CD8-positive, alpha-beta memory T cell (primary cell): ENCODE results near the gene MMP24OS. TPM values are rescaled to one million over a fixed set of nuclear protein-coding genes. Genes with fewer than 3 reads are reported as not detected.

Source experiments
- CTCF ChIA-PET: fragments of 350-600 bp; sonication (Branson Sonifier 250); formaldehyde crosslinking; loops from one replicate; lab custom pipeline; 2021; ENCODE audit warnings: antibody characterized with exemption; lab: Charles Lee
- POLR2A ChIA-PET: fragments of 350-600 bp; sonication (Branson Sonifier 250); formaldehyde crosslinking; loops from one replicate; lab custom pipeline; 2021; ENCODE audit warnings: antibody characterized with exemption; lab: Charles Lee
- DNase-seq, 5 donors: peaks; one replicate each; pipeline versions ENCODE4 v3.0.0 to v3.0.0-alpha.2; 2020 to 2022; ENCODE audit warnings: mixed read lengths in 1 of 5
- H3K27ac ChIP-seq: one replicate; pipeline ENCODE4 v1.7.0; 2013; ENCODE audit warnings: low read depth, mild to moderate bottlenecking, low read length, moderate library complexity
- H3K27me3 ChIP-seq: 2 replicates; pipeline ENCODE4 v1.7.0; 2013; ENCODE audit warnings: low read length, mild to moderate bottlenecking; ENCODE audit not compliant: insufficient read depth, poor library complexity, severe bottlenecking
- H3K36me3 ChIP-seq: 2 replicates; pipeline ENCODE4 v1.7.0; 2013; ENCODE audit warnings: mild to moderate bottlenecking, low read length, moderate library complexity; ENCODE audit not compliant: insufficient read depth
- H3K4me1 ChIP-seq: 2 replicates; pipeline ENCODE4 v1.7.0; 2013; ENCODE audit warnings: mild to moderate bottlenecking, low read length, moderate library complexity; ENCODE audit not compliant: insufficient read depth
- H3K4me3 ChIP-seq: 2 replicates; pipeline ENCODE4 v1.7.0; 2013; ENCODE audit warnings: mild to moderate bottlenecking, low read length
- H3K9me3 ChIP-seq: 2 replicates; pipeline ENCODE4 v1.7.0; 2013; ENCODE audit warnings: mild to moderate bottlenecking, low read length
- H3K27ac Mint-ChIP-seq, 8 donors: one replicate each; pipeline ENCODE4 v1.8.0; 2020 to 2021; ENCODE audit warnings: mixed read lengths in 8 of 8, mild to moderate bottlenecking in 6 of 8, inconsistent platforms in 3 of 8, moderate library complexity in 3 of 8
- H3K27me3 Mint-ChIP-seq, 2 donors: one replicate each; pipeline ENCODE4 v1.8.0; 2020 to 2021; ENCODE audit warnings: mixed read lengths in 2 of 2, mild to moderate bottlenecking in 1 of 2, moderate library complexity in 1 of 2
- H3K36me3 Mint-ChIP-seq, 3 donors: one replicate each; pipeline ENCODE4 v1.8.0; 2020 to 2021; ENCODE audit warnings: mixed read lengths in 3 of 3, inconsistent platforms in 1 of 3, mild to moderate bottlenecking in 1 of 3
- H3K4me1 Mint-ChIP-seq, 3 donors: one replicate each; pipeline ENCODE4 v1.8.0; 2020 to 2021; ENCODE audit warnings: mixed read lengths in 3 of 3, inconsistent platforms in 1 of 3, mild to moderate bottlenecking in 1 of 3
- H3K4me3 Mint-ChIP-seq, 7 donors: one replicate each; pipeline ENCODE4 v1.8.0; 2020 to 2021; ENCODE audit warnings: mixed read lengths in 7 of 7, mild to moderate bottlenecking in 6 of 7, moderate library complexity in 4 of 7, inconsistent platforms in 2 of 7
- H3K9me3 Mint-ChIP-seq, 5 donors: one replicate each; pipeline ENCODE4 v1.8.0; 2020 to 2022; ENCODE audit warnings: mixed read lengths in 5 of 5, mild to moderate bottlenecking in 3 of 5, moderate library complexity in 2 of 5, inconsistent platforms in 1 of 5
- polyA plus RNA-seq: library from polyadenylated mRNA; unstranded; fragments of 300-500 nt; fragmentation: Illumina TruSeq; gene quantifications from one replicate; pipeline ENCODE4 v1.2.3, GENCODE V29; 2021
- total RNA-seq, 2 experiments: library from RNA; stranded (reverse); gene quantifications; one replicate each; pipeline ENCODE4 v1.2.3, GENCODE V29; 2021

The MMP24OS gene
- total and polyA plus RNA-seq, 3 experiments from 2014 or later: 14.0 to 36.6 (median 36.5) TPM

DNA sequence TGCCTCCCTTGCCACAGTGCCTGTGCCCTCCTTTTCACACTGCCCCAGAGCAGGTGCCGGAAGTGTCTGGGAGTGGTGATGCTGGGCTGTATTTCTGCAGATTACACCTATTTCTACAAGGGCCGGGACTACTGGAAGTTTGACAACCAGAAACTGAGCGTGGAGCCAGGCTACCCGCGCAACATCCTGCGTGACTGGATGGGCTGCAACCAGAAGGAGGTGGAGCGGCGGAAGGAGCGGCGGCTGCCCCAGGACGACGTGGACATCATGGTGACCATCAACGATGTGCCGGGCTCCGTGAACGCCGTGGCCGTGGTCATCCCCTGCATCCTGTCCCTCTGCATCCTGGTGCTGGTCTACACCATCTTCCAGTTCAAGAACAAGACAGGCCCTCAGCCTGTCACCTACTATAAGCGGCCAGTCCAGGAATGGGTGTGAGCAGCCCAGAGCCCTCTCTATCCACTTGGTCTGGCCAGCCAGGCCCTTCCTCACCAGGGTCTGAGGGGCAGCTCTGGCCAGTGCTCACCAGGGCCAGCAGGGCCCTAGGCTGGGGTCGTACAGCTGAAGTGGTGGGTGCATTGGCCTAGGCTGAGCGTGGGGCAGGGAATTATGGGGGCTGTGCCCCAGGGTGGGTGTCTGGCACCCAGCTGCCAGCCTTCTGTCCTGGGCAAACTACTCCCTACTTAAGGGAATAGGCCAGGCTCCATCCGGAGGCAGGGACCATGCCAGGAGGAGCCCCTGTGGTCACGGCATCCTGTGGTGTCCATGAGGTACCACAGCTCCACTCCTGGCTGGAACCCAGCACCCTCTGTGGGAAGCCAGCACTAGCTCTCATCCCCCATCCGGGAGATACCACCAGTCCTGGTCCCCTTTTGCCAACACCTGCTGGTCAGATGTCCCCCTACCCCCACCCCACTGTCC, 3.5 kb downstream of the MMP24OS start:
- Mint-ChIP-seq H3K9me3 (no peaks in the 10 kb centered on the region), H3K36me3 (peaks cover 0 to 57% (median 3%) of the 10 kb centered on the region in 3 donors), H3K4me1 (peaks cover 19 to 31% (median 25%) of the 10 kb centered on the region in 3 donors), H3K27me3 (peaks cover 0 to 2% of the 10 kb centered on the region in 2 donors), H3K4me3 (peak overlapping the region in 3 of 7 donors; percentile 6 to 66 (median 32)), H3K27ac (peak overlapping the region in 5 of 8 donors; percentile 15 to 64 (median 57))
- Histone ChIP-seq H3K27ac (no peak overlapping the region), H3K4me1 (peaks cover 15% of the 10 kb centered on the region), H3K27me3 (no peaks in the 10 kb centered on the region), H3K4me3 (no peak overlapping the region), H3K9me3 (no peaks in the 10 kb centered on the region), H3K36me3 (peaks cover 11% of the 10 kb centered on the region)
- no peak for DNase-seq
- ChIA-PET CTCF (interaction anchor here (0.9 kb wide), 1 partner anchor 10 kb away, joined by 3 read pairs; the partner anchor contains the start of gene EIF6), POLR2A (interaction anchor here (0.5 kb wide), 1 partner anchor 8 kb away, joined by 5 read pairs; no protein-coding TSS in a partner anchor)

DNA sequence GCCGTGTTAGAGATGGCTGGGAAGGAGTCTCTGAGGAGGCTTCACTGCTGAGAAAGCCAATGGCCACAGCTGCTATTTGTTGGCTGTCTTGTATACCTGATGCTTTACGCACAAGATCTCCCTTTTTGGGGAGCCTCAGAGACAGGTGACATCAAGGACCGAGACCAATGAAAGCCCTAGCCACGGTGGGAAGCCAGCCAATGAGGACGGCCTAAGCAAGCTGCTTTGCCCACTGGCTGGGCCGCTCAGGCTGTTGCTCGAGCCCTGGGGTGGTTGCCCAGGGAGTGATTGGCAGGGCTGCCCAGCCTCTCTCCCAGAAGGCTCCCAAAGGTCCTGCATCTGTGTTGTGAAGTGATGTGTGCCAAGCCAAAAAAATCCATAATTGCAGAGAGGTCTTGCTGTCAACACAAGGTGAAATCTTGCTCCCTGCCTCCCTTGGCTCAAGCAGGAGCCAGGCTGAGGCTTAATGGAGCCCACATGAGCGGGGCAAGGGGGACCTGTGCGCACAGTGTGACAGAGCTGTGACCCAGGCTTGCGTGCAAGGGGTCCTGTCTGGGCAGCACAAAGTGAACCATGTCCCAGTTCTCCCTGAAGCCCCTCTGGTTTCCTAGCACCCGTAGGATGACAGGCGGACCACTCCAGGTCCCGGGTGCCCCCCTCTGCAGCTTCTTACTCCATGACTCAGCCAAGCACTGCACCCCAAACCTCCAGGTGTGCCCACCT, 4.3 kb downstream of the MMP24OS start:
- DNase-seq: no peak
- Histone ChIP-seq H3K4me3 (no peak overlapping the region), H3K27me3 (no peaks in the 10 kb centered on the region), H3K36me3 (peaks cover 2% of the 10 kb centered on the region), H3K27ac (no peak overlapping the region), H3K9me3 (no peaks in the 10 kb centered on the region), H3K4me1 (peaks cover 15% of the 10 kb centered on the region)
- ChIA-PET POLR2A (interaction anchor here (0.6 to 0.9 kb wide), 2 partner anchors 10 to 805 kb away, joined by 3 to 6 read pairs; no protein-coding TSS in a partner anchor), CTCF (interaction anchor here (1.9 kb wide), 1 partner anchor 11 kb away, joined by 4 read pairs; the partner anchor contains the start of gene EIF6)
- peak overlapping the region in 7 of 8 donors; percentile 19 to 81 (median 57) for H3K27ac Mint-ChIP-seq
- H3K27me3 Mint-ChIP-seq: peaks cover 0 to 2% of the 10 kb centered on the region in 2 donors
- H3K4me1 Mint-ChIP-seq: peaks cover 23 to 37% (median 29%) of the 10 kb centered on the region in 3 donors
- peaks cover 0 to 55% (median 6%) of the 10 kb centered on the region in 3 donors for H3K36me3 Mint-ChIP-seq
- no peaks in the 10 kb centered on the region for H3K9me3 Mint-ChIP-seq
- peak overlapping the region in 2 of 7 donors; percentile 6 to 64 for H3K4me3 Mint-ChIP-seq

DNA sequence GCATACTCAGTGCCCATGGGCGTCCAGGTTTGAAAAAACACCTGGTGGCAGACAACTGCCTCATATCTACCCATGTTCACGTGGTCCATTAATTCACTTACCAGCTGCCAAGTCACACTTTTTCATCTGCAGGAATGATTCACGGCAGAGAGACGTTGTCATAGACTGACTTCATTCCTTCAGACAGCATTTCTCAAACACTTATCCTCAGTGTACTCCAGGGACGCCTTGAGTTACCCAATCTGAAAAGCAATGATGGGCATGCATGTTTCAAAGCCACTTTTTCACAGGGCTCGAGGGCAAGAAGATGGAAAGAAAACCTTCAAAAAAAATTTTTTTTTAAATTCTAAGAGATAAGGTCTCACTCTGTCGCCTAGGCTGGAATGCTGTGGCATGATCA, 6.0 kb downstream of the MMP24OS start:
- DNase-seq: no peak
- no peak overlapping the region for H3K4me3 Mint-ChIP-seq
- Histone ChIP-seq H3K4me1 (peaks cover 12% of the 10 kb centered on the region), H3K27ac (no peak overlapping the region), H3K9me3 (no peaks in the 10 kb centered on the region), H3K36me3 (peaks cover 4% of the 10 kb centered on the region), H3K27me3 (no peaks in the 10 kb centered on the region), H3K4me3 (no peak overlapping the region)
- no peaks in the 10 kb centered on the region for H3K9me3 Mint-ChIP-seq
- peaks cover 5 to 58% (median 12%) of the 10 kb centered on the region in 3 donors for H3K36me3 Mint-ChIP-seq
- POLR2A ChIA-PET: no interaction called here
- peak overlapping the region in 3 of 8 donors; percentile 11 to 38 (median 33) for H3K27ac Mint-ChIP-seq
- no peaks in the 10 kb centered on the region for H3K27me3 Mint-ChIP-seq
- peaks cover 19 to 32% (median 20%) of the 10 kb centered on the region in 3 donors for H3K4me1 Mint-ChIP-seq
- CTCF ChIA-PET: interaction anchor here (1.1 to 1.9 kb wide), 2 partner anchors 13 to 175 kb away, joined by 3 to 4 read pairs; partner anchors contain the start of gene EIF6

DNA sequence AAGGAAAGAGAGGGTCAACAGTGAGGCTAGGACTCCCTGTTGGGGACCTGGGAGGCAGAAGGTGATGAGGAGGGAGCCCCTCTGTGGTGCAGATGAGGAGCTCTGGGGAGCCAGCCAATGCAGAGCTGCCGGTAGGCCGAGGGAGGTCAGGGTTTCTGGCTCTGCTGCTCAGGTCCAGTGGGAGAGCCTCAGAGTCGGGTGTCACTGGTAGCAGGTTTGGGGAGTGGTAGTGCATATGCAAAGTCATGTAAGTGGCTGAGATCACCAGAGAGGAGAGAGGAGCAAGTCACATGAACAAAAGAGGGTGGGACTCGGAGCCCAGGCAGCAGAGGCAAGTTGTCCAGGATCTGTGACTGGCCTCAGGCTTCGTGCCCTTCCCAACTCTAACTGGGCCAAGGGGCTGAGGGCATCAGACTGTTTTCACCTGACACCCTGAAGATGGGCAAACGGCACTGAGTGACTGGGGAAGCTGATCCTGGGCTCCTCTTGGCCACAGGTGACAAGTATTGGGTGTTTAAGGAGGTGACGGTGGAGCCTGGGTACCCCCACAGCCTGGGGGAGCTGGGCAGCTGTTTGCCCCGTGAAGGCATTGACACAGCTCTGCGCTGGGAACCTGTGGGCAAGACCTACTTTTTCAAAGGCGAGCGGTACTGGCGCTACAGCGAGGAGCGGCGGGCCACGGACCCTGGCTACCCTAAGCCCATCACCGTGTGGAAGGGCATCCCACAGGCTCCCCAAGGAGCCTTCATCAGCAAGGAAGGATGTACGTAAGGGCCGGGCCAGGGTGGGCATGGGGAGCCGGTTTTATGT, 6.6 kb downstream of the MMP24OS start:
- no peak overlapping the region for H3K4me3 ChIP-seq

DNA sequence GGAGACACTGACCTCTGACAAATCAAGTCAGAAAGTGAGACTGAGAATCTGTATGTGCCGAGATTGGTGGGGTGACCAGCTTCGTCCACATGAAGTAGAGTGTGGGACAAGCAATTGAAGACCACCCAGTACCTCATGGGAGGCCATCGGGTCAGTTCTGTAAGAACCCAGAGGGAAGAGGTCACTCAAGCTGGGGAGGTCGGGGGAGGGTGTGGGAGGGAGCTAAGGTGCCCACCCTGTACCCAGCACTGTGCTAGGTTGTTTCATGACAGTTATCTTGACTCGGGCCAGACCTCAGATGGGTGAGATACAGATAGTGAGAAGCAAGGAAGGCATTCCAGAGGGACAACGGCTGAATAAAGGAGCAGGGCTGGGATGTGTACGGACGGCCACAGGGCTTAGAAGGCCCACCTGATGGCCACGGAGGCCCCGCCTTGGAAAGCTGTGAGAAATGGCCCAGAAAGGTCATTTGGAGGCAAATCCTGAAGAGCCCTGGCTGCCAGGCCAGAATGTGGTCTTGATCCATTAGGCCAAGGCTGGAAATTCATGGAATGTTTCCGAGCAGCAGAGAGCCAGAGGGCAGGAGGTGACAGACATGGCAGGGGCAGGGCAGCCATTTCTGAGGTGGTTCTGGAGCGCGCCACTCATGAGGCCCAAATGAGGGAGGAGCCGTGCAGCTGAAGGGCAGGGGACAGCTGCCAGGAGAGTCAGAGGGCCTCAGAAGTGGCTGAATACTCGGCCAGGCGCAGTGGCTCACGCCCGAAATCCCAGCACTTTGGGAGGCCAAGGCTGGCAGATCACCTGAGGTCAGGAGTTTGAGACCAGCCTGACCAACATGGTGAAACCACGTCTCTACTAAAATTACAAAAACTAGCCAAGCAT, 7.7 kb downstream of the MMP24OS start:
- no peaks in the 10 kb centered on the region for H3K4me1 ChIP-seq
- Mint-ChIP-seq H3K36me3 (peaks cover 9 to 65% (median 18%) of the 10 kb centered on the region in 3 donors), H3K4me3 (peak overlapping the region in 1 of 7 donors; percentile 37), H3K9me3 (no peaks in the 10 kb centered on the region), H3K27me3 (no peaks in the 10 kb centered on the region), H3K4me1 (peaks cover 5 to 22% (median 16%) of the 10 kb centered on the region in 3 donors), H3K27ac (peak overlapping the region in 5 of 8 donors; percentile 11 to 68 (median 51))
- no peaks in the 10 kb centered on the region for H3K27me3 ChIP-seq
- CTCF ChIA-PET: interaction anchor here (0.6 to 2.9 kb wide), 5 partner anchors 8 to 126 kb away, joined by 3 to 18 read pairs (median 3); partner anchors contain the start of genes EDEM2 and MMP24OS
- no peak overlapping the region for H3K27ac ChIP-seq
- no peak overlapping the region for H3K4me3 ChIP-seq
- H3K36me3 ChIP-seq: peaks cover 4% of the 10 kb centered on the region
- POLR2A ChIA-PET: no interaction called here
- no peaks in the 10 kb centered on the region for H3K9me3 ChIP-seq
- no peak for DNase-seq

More for the DNA sequence above, 6.6 kb downstream of the MMP24OS start:
- Histone ChIP-seq H3K27me3 (no peaks in the 10 kb centered on the region), H3K9me3 (no peaks in the 10 kb centered on the region), H3K27ac (no peak overlapping the region), H3K36me3 (peaks cover 4% of the 10 kb centered on the region), H3K4me1 (peaks cover 5% of the 10 kb centered on the region)
- peak overlapping the region in 6 of 8 donors; percentile 38 to 68 (median 56) for H3K27ac Mint-ChIP-seq
- ChIA-PET POLR2A (no interaction called here), CTCF (interaction anchor here (1.1 to 1.9 kb wide), 2 partner anchors 14 to 175 kb away, joined by 3 to 4 read pairs; partner anchors contain the start of gene EIF6)
- DNase-seq: no peak
- peaks cover 9 to 65% (median 18%) of the 10 kb centered on the region in 3 donors for H3K36me3 Mint-ChIP-seq
- H3K4me3 Mint-ChIP-seq: peak overlapping the region in 1 of 7 donors; percentile 37
- H3K9me3 Mint-ChIP-seq: no peaks in the 10 kb centered on the region
- no peaks in the 10 kb centered on the region for H3K27me3 Mint-ChIP-seq
- peaks cover 13 to 31% (median 18%) of the 10 kb centered on the region in 3 donors for H3K4me1 Mint-ChIP-seq

DNA sequence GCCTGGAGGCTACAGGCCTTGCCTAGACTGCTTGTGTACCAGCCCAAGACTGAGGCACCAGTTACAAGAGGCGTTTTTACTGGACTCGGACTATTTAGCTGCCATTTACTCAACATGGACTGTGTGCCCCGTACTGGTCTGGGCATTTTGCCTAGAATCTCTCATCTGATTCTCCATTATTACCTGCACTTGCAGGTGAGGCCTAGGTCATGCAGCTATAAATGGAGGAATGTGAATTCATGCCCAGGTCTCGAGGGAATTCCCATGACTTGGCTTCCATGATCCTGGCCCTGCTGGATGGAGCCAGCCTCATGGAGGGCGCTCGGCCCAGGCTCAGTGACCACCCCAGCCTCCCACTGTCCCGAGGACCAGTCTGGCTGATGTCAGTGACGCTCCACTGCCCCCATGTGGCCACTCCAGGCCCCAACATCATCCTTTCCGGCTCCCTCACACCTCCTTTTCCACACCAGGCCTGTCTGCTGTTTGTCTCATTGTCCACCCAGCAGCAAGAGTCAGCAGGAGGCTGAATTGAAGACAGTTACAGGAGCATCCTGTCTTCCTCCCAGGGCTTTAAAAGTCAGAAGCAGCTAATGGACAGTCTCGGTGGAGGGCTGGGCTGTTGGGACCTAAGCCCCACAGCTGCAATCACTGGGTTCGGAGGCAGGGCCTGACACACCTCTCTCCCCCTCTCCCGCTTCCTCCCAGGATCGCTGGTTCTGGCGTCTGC, 8.7 kb downstream of the MMP24OS start:
- Mint-ChIP-seq H3K4me3 (peak overlapping the region in 1 of 7 donors; percentile 14), H3K36me3 (peaks cover 9 to 65% (median 18%) of the 10 kb centered on the region in 3 donors), H3K27me3 (no peaks in the 10 kb centered on the region), H3K4me1 (peaks cover 5 to 20% (median 19%) of the 10 kb centered on the region in 3 donors), H3K27ac (peak overlapping the region in 7 of 8 donors; percentile 12 to 93 (median 57)), H3K9me3 (no peaks in the 10 kb centered on the region)
- POLR2A ChIA-PET: interaction anchor here (0.6 kb wide), 1 partner anchor 9 kb away, joined by 3 read pairs; the partner anchor contains the start of gene MMP24OS
- no peak overlapping the region for H3K4me3 ChIP-seq
- no peak overlapping the region for H3K27ac ChIP-seq
- peaks cover 4% of the 10 kb centered on the region for H3K36me3 ChIP-seq
- peak; percentile 22 to 64 (median 35) for DNase-seq
- no peaks in the 10 kb centered on the region for H3K4me1 ChIP-seq
- CTCF ChIA-PET: interaction anchor here (0.6 to 2.9 kb wide), 13 partner anchors 9 to 173 kb away, joined by 3 to 18 read pairs (median 3); partner anchors contain the start of genes EDEM2 and MMP24OS
- H3K9me3 ChIP-seq: no peaks in the 10 kb centered on the region
- H3K27me3 ChIP-seq: no peaks in the 10 kb centered on the region
